ENCODE measurements around the gene F12.
"Not testable (repeated sequence)": the region's sequence is repeated elsewhere in the genome, so short reads cannot be mapped to it uniquely, and the experiment has no call there.

F12 gene

DNA sequence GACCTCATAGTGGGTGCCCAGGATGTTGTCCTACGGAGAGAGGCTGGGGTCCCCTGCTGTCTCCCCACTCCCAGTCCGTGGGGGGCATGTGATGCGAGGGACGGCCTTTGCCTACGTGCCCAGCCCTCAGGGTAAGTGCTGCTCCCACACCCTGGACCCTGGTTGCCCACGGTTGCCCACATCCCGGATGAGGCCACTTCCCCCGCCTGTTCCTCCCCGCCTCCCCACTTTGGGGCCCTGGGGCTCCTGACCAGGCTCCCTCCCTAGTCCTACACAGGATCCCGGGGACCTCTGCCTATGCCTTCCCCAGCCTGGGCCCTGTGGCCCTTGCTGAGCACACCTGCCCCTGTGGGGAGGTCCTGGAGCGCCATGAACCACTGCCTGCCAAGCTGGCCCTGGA is 23.6 kb downstream of the F12 start:
- no peak for DNase-seq

DNA sequence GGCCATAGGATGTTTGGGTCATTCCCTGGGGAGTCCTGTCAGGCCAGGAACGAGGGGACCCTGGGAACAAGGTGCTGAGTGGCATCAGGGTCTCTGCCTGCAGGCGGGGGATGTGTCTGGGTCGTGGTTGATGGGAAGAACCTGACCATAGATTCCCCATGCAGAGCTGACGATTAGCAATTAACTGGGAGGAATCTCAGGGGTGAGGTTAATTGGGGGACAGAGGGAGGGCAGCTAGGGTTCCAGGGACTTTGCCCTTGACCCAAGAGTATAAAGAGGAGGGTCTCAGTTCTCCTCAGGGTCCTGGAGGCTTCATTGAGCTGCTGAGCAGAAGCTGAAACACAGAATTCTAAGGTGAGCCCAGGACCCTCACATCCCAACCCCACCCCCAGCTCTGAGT is 25.2 kb downstream of the F12 start, which contains the start of gene SLC34A1:
TSS of gene SLC34A1 (plus strand) at position 301 of the 400 bp plus-strand sequence. CDS start 1,308 bp downstream, outside the sequence.
- no peak for DNase-seq

DNA sequence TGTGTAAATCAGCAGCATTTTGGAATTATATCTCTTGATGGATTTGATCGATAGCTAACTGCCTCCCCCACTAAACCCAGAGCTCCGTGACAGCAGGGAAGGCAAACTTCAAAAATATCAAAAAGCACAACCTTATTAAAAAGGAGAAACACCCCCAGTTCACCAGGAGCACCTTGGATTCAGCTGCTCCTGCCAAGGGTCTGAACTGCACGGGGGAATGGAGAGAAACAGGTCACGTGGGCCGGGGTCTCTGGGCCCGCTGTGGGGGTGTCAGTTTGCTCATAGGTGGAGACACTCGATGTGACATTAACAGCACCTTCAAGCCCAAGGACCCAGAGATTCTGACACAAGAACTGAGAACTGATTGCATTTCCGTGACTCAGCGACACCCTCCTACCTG is 26.2 kb downstream of the F12 start:
- no peak for DNase-seq

DNA sequence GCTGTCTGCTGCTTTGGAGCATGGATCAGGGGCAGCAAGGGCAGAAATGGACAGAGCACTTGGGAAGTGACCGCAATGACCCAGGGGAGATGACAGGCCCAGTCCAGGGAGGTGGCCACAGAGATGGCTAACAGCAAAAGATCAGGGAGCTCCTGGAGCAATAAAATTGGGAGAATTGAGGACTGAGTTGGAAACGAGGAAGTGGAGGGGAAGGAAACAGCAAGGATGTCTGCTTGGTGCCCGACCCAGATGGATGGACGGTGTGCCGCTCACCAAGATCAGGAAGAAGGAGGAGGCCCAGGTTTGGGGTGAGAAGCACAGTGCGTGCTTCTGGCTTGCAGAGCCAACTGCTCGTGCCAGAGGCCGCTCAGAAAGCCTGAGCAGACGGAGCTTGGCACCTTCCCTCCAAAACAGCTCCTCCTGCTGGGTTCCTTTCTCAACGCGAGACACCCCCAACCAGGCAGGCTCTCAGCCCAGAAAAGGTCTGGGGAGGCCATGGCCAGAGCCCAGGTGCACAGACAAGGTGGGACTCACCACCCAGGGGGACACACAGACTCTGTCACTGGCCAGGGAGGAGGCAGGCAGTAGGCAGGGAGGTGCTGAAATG is 26.8 kb downstream of the F12 start:
- DNase-seq = peak; percentile 29

DNA sequence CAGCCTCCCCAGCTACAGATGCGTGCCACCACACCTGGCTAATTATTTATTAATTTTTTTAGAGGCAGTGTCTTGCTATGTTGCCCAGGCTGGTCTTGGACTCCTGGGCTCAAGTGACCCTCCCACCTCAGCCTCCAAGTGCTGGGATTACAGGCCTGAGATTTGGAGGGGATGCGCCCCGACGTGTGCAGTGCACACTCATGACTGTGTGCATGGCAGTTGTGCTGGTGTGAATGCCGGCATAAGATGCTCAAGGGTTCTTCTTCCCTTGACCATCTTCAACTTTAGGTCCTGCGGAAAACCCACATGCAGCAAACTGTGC is 28.6 kb downstream of the F12 start:
- DNase-seq = no peak

DNA sequence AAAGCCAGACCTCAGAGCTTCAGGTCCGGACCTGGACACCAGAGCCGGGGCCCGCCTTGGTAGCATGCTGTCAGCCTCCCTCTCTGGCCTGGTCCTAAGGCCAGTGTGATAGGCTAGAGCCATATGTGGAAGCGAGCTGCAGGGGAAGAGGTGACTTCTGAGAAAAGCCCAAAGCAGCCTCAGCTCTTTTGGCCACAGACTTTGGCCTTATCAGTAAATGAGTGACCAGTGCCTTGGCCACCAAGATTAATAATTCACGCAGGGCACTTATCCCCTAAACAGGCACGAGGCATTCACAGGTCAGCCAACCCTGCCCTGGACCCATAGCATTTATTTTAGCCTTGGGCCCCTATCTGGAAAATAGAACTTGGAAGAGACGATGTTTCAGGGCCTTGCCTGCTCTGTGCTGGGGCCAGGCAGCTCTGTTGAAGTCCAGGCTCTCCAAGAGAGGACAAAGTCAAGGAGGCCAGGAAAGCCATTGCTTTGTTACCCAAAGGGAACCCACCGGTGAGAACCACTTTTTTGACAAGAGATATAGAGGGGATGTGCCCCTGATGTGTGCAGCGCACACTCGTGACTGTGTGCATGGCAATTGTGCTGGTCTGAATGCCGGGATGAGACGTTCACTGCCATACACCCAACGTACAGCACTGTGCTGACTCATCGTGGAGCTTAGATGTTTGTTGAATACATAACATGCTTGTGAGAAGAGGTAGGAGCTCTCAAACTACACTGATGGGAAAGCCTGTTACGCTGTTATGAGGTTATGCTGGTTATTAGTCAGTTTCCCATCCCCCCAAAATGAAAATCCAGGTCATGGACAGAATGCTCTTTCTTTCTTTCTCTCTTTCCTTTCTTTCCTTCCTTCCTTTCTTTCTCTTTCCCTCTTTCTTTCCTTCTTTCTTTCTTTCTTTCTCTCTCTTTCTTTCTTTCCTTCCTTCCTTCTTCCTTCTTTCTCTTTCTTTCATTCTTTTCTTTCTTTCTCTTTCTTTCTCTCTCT is 30.2 kb downstream of the F12 start:
- peak; percentile 13 for DNase-seq

DNA sequence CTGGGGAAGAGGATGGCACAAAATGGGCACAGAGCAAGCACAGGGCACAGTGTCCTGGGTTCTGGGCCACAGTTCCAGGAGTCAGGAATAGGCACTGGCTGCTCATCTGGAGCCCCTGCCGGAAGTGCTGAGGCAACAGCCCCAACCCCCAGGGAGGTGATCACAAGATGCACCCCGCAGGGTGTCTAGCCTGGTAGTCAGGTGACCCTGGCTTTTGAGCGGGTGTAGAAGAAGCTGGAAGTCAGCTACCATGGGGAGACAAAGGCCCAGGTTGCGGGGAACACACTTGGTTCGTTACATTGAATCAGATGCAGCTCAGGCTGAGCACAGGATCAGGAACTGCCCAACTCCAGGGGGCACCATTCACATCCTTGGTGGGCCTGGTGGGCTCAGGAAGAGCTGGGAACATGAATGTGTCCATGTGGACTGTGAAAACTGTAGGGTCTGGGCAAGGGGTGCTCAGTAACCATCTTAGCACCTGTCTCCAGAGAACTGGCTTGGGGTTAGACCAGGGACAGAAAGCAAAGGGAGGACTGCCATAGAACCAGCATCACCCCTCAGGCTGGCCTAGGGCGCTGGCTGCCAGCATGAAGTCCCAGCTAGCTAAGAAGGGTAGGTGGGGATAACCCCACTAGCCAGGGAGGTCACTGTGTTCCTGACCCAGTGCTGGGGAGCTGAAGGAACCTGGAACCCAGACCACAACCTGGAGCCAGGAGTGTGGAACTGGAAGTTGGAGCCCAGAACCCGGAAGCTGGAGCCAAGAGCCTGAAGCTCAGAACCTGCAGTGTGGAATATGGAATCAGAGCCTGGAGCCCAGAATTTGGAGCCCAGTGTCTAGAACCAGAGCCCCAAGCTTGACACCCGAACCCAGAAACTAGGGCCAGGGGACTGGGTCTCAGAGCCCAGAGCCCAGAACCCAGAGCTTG is 31.2 kb downstream of the F12 start:
- no peak for DNase-seq

DNA sequence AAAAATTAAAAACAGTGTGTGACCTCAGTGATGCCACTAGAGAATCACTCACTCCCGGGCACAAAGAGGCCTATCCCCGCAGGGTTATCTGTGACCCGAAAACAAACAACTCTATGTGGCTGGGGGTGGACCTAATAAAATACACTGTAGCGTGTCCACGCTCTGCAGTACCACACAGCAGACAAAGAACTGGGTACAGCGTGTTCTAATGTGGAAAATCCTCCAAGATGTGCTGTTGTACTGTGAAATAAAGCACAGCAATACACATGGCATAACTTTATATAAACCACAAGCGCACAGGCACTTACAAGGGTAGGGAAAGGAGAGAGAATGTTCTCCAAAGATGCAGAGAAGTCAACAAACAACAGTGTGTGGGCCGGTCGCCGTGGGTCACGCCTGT is 33.3 kb downstream of the F12 start:
- no peak for DNase-seq

DNA sequence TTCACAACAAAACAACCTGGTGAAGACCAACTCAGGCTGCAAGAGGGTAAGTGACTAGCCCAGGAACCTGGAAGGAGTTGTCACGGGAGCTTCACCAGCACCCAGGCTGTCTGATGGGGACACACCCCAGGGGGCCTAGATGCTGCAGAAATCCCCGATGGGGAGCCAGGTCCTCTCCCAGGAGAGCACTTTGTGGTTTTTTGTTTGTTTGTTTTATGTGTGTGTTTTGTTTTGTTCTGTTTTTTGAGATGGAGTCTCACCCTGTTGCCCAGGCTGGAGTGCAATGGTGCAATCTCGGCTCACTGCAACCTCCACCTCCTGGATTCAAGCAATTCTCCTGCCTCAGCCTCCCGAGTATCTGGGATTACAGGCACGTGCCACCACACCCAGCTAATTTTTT is 33.8 kb downstream of the F12 start:
- not testable (repeated sequence) for DNase-seq

DNA sequence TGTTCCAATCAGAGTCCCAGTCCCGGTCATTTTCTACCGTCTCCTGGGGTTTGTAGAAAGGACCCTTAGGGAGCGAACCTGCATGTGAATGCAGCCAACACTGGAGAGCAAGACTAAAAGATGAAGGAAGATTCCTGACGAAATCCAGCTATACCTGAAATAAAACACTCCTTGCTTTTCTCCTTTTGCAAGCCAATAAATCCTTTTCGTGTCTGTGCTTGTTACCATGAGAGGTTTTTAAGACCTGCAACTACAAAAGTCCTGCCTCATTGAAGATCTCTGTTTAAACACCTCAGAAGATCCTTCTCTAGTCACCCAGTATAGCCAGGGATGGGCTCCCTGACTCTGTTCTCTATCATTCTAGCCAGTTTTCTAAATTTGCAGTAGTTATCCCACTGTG is 35.2 kb downstream of the F12 start:
- DNase-seq = no peak

DNA sequence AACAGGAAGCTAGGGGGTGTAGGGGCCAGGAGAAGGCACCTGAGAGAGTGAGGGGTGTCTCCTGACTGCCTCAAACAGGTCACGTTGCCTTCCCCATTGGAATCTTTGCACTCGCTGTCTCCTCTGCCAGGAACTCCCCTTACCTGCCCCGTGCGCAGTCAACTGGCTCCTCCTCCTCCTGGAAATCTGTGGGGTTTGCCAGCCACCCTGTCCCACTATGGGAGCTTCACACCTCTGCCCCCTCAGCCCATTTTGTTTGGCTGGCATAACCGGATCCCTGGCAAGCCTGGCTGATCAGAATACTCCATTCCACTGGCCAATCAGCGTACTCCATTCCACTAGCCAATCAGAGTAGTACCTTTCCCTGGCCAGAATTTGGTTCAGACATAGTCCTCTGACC is 35.6 kb downstream of the F12 start:
- DNase-seq = no peak

DNA sequence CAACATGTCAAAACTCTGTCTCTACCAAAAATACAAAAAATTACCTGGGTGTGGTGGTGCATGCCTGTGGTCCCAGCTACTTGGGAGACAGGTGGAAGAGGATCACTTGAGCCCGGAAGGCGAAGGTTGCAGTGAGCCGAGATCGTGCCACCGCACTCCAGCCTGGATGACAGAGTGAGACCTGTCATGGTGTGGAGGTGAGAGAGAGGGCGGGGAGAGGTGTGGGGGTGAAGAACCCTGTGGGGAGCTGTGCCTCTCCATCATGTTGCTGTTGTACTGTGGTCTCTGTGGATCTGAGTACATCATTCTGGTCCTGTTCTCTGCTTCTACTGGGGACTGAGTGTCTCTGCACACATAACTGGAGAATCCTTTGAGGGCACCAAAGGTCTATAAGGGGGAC is 36.5 kb downstream of the F12 start:
- DNase-seq = no peak

DNA sequence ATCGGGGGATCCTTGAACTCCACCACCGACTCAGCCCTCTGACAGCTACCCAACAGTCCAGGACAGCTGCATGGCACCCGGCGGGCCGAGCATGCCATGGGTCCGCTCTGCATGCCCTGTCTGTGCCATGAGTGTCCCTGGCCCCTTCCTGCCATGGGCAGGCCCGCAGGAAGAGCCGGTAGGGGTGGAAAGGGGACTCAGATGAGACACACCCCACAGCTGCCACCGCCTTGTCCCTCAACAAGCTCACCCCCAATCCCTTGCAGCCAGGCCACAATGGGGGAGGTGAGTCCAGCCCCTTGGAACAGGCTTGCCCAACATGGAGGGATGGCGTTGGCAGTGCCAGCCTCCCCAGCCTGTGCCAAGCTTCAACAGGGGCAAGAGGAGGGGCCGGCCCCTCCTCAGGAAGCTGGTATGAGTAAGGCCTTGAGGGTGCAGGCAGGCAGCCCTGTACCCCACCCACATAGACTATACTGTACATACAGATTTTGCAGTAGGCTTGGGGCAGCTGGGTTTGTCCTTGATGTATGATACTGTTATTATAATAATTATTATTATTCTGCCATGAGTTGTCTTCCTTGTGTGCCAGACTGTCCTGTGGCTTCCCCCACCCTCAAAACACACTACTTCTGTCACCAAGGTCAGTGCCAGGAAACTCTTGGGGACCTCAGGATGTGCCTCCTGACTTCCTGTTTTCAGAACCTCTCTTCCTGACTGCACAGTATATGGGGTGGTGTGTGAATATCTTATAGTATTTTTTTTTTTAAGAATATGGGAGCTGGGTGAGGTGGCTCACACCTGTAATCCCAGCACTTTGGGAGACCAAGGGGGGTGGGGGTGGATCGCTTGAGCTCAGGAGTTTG is 37.1 kb downstream of the F12 start:
- no peak for DNase-seq

DNA sequence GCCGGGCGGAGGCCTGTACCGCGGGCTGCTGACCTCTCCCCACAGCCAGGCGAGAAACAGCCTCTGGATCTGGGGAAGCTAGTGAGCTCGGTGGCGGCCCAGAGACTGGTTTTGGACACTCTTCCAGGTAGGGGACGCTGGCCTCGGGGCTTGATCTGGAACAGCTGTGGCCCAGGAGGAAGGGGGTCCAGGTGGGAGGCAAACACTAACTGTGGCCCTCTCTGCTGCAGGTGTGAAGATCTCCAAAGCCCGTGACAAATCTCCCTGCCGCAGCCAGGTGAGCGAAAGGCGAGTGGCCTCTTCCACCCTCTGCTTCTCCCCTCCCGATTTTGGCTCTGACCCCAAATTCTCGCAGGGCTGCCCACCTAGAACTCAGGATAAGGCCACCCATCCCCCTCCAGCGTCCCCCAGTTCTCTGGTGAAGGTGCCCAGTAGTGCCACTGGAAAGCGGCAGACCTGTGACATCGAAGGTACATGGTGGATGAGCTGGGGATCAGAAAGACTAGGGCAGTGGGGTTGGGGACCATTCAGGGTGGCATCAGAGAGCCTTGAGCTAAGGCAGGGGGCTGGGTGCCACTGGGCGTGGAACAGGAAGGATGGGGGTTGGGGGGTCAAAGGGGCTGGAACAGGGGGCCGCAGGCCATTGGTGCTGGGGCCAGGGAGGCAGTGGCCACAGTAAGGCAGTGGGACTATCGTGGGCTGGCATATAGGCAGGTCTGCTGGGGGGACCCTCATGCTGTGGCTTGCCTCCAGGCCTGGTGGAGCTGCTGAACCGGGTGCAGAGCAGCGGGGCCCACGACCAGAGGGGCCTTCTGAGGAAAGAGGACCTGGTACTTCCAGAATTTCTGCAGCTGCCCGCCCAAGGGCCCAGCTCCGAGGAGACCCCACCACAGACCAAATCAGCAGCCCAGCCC is 38.0 kb downstream of the F12 start:
- no peak for DNase-seq

DNA sequence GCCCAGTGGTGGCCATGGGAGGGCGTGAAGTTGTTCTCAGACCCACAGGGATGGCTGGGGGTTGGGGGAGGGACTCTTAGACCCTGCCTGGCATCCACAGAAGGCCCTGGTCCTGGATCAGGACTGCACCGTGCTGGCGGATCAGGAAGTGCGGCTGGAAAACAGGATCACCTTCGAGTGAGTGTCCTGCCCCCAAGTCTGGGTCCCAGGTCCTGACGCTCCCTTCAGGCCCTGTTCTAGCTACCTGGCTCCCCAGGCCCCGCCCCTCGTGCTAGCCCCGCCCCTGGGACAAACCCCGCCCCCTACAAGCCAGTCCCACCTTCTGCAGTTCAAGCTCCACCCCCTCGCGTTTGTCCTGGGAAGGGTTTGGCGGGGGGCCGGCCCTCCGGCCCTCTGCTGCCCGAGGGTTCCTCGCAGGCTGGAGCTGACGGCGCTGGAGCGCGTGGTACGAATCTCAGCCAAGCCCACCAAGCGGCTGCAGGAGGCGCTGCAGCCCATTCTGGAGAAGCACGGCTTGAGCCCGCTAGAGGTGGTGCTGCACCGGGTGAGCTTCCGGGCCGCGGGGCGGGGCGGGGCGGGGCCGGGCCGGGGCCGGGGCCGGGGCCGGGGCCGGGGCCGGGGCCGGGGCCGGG is 38.8 kb downstream of the F12 start:
- peak; percentile 93 for DNase-seq

DNA sequence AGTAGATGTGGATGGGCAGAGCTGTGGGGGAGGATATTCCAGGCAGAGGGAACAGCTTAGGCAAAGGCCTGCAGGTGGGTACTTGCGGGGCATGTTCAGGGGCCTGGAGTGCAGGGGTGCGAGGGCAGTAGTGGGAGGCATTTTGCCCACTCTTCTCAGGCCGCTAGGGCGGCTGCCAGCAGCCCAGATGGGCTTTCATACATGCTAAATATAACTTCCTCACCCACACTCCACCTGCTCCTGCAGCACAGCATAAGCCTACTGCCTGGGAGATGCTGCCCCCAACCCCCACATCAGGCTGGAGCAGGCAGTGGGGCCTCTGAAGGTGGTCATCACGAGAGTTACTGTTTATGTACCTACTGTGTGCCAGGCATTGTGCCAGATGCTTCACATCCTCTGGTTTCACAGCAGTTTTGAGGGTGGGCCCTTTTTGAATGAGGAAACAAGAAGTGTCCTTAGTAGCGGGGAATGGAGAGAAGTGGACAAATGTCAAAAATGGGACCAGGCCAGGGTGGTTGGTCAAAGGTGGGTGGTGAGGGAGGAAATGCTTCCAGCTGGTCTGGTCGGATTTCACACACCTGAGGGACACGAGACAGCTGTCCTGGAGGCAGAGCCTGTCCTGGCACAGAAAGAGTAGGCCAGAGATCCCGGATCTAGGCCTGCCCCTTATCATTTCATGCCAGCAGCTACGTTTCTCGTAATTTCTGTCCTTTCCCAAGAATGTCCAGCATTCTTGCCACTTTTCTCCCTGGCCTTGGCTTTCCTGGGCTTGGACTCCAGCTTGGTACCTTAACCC is 39.5 kb downstream of the F12 start:
- DNase-seq = no peak

DNA sequence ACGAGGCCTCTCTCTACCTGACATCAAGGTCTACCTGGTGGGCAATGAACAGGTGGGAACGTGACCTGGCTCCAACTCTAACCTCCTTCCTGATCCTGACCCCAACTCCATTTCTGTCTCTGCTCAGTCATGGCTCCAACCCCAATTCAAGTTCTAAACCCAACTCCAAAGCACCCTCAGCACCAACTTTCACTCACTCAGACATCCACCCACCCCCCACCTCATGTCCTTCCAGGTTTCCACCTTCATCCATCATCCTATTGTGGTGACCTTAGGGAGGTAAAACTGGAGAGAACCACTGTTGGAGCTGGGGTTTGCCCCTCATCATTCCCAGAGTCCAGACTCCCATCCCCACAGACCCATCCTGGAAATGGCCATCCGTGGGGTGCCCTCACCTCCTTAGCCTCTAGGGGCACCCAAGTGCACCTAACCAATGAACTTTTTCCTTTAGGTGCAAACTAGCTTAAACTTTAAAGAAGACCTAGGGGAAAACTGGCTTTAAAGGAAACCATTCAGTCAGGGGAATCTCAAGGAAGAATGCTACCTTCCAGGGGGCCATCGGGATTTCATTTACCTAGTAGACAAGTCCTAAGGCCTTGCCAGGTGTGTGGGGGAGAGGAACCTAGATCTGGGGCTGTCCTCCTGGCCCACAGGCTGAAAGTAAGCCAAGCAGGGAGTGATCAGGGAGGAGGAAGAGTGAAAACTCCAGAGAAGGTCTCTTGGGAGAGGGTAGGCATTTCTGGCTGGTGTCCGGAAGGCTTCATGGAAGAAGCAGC is 40.3 kb downstream of the F12 start:
- peak; percentile 55 for DNase-seq

DNA sequence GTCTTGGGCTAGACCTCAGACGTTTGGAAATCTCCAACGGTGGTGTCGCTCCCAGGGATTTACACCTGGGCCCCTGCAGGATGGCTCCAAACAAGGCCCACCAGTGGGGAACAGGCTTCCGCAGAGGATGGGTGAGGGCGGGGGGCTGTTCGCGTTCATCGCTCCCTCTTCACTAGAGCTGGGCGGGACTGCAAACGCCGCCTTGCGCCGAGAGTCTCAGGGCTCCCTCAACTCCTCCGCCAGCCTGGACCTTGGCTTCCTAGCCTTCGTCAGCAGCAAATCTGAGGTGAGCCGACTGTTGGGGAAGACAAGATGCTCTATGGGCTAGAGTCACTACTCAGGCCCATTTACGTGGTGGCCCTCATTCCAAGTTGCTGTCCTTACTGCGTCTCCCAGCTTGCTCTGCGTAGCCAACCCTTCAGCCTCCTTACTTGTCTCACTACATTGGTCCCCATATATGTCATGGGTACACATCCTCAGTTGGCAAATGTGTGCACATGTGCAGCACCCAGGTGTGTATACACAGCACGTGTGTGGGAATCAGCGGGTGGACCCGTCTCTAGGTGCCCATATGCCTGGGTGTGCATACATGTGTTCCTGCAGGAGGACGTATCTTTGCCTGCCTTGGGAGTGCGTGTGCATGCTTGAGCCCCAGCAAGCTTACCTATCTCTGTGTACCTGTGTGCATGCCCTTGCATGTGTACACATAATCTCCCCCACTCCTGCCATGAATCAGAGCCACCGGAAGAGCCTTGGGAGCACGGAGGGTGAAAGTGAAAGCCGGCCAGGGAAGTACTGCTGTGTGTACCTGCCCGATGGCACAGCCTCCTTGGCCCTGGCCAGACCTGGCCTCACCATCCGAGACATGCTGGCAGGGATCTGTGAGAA is 41.1 kb downstream of the F12 start:
- DNase-seq = no peak

All from NCI-H82 (cell line).